Measurements from ENCODE around the gene HVCN1. TPM values are rescaled to one million over a fixed set of nuclear protein-coding genes. Genes with fewer than 3 reads are reported as not detected.
A peak's percentile ranks its signal among the peaks of the same experiment; 100 is the strongest.

Gene HVCN1
- total RNA-seq, 1 experiment from 2014 or later: 0.23 TPM

- peaks cover 8% of the 10 kb centered on the region for H3K27me3 Mint-ChIP-seq (ENCODE audit: insufficient read depth, unreplicated experiment)
- DNase-seq: peak in 1 of 2 experiments; percentile 20
- Histone ChIP-seq H3K4me1 (no peaks in the 10 kb centered on the region), H3K4me3 (ENCODE audit: low read depth, low read length) (peak overlapping the region; percentile 51), H3K36me3 (ENCODE audit: control insufficient read depth, insufficient read depth, low read length) (no peaks in the 10 kb centered on the region), H3K27me3 (replicated peaks; ENCODE audit: control insufficient read depth, insufficient read depth, low read length) (no peaks in the 10 kb centered on the region), H3K9me3 (no peaks in the 10 kb centered on the region)
- peaks cover 16% of the 10 kb centered on the region for H3K4me1 Mint-ChIP-seq (ENCODE audit: low read depth, unreplicated experiment)
- H3K9me3 Mint-ChIP-seq (ENCODE audit: unreplicated experiment): no peaks in the 10 kb centered on the region
- H3K4me3 Mint-ChIP-seq (ENCODE audit: unreplicated experiment): peak overlapping the region; percentile 74
- BruUV-seq (replicated peaks): no TSS peak
- no peak overlapping the region for H3K27ac Mint-ChIP-seq (ENCODE audit: unreplicated experiment)
- H3K36me3 Mint-ChIP-seq (ENCODE audit: insufficient read depth, unreplicated experiment): no peaks in the 10 kb centered on the region
- CTCF ChIA-PET: interaction anchor here (0.8 to 0.9 kb wide), 2 partner anchors 76 to 325 kb away, joined by 3 read pairs; partner anchors contain the start of gene TCTN1
- POLR2A ChIA-PET: no interaction called here
- intact Hi-C loops (cut with micrococcal nuclease; ENCODE audit: unreplicated experiment): loop anchor here (10.0 kb wide), 1 partner anchor 225 kb away; the partner anchor contains the start of genes FAM216A and GPN3
- no peak for TF ChIP-seq CTCF (IDR thresholded peaks at IDR 0.05; ENCODE audit: insufficient read depth in 1 of 2, low read depth in 1 of 2, low read length in 1 of 2, severe bottlenecking in 1 of 2, unreplicated experiment in 1 of 2)
These were observed 589 bp upstream of the HVCN1 start for GRCh38 chr12:110689281-110690126.

DNA sequence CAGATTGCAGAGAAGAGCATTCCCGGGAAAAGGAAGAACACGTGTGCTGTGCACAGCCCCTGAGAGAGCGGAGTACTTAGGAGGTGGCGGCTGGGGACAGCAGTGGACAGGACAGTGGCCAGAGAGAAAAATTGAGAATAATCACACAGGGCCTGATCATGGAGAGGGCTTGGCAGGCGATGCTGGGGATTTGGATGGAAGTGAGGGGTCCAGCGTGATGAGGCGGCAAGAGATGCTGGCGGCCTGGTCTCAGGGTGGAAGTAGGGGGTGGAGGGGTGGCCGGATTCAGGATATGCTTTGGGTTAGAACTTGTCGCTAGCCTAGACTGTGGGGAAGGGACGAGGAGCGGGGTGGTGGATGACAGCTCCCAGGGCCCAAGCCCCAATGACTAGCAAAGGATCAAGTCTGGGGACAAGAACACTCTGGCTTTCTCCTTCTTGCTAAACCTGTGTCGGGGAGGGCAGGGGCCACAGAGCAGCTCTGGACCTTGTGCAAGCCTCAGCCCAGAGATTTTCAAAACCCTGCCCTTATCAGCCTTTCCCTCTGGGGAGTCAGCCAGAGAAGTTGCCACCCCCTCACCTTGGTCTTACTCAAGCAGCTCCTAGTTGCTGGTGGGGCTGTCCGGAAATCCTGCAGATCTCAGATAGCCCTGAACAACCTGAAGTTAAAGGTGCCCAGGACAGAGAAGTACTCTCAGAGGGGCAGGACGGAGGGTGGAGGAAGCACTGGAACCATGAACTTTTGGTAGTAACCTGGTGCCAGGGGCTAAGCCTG lies 1.3 kb downstream of the HVCN1 start:
- CTCF ChIA-PET: no interaction called here
- H3K9me3 Mint-ChIP-seq (ENCODE audit: unreplicated experiment): no peaks in the 10 kb centered on the region
- TF ChIP-seq CTCF (IDR thresholded peaks at IDR 0.05; ENCODE audit: insufficient read depth in 1 of 2, low read depth in 1 of 2, low read length in 1 of 2, severe bottlenecking in 1 of 2, unreplicated experiment in 1 of 2): no peak
- H3K4me3 Mint-ChIP-seq (ENCODE audit: unreplicated experiment): peak overlapping the region; percentile 60
- H3K4me3 ChIP-seq (ENCODE audit: low read depth, low read length): no peak overlapping the region
- no peaks in the 10 kb centered on the region for H3K4me1 ChIP-seq
- peaks cover 16% of the 10 kb centered on the region for H3K4me1 Mint-ChIP-seq (ENCODE audit: low read depth, unreplicated experiment)
- DNase-seq: no peak
- intact Hi-C loops (cut with micrococcal nuclease; ENCODE audit: unreplicated experiment): loop anchor here (10.0 kb wide), 1 partner anchor 223 kb away; the partner anchor contains the start of genes FAM216A and GPN3
- H3K27me3 Mint-ChIP-seq (ENCODE audit: insufficient read depth, unreplicated experiment): peaks cover 8% of the 10 kb centered on the region
- H3K9me3 ChIP-seq: no peaks in the 10 kb centered on the region
- no peak overlapping the region for H3K27ac Mint-ChIP-seq (ENCODE audit: unreplicated experiment)
- BruUV-seq (replicated peaks): no TSS peak
- H3K36me3 Mint-ChIP-seq (ENCODE audit: insufficient read depth, unreplicated experiment): no peaks in the 10 kb centered on the region
- H3K27me3 ChIP-seq (replicated peaks; ENCODE audit: control insufficient read depth, insufficient read depth, low read length): no peaks in the 10 kb centered on the region
- H3K36me3 ChIP-seq (ENCODE audit: control insufficient read depth, insufficient read depth, low read length): no peaks in the 10 kb centered on the region
- POLR2A ChIA-PET: no interaction called here

- Mint-ChIP-seq H3K27ac (ENCODE audit: unreplicated experiment) (no peak overlapping the region), H3K9me3 (ENCODE audit: unreplicated experiment) (no peaks in the 10 kb centered on the region), H3K27me3 (ENCODE audit: insufficient read depth, unreplicated experiment) (peaks cover 11% of the 10 kb centered on the region), H3K4me1 (ENCODE audit: low read depth, unreplicated experiment) (peaks cover 16% of the 10 kb centered on the region), H3K36me3 (ENCODE audit: insufficient read depth, unreplicated experiment) (no peaks in the 10 kb centered on the region), H3K4me3 (ENCODE audit: unreplicated experiment) (no peak overlapping the region)
- DNase-seq: no peak
- no peaks in the 10 kb centered on the region for H3K36me3 ChIP-seq (ENCODE audit: control insufficient read depth, insufficient read depth, low read length)
- TF ChIP-seq CTCF (IDR thresholded peaks at IDR 0.05; ENCODE audit: insufficient read depth in 1 of 2, low read depth in 1 of 2, low read length in 1 of 2, severe bottlenecking in 1 of 2, unreplicated experiment in 1 of 2): no peak
- H3K9me3 ChIP-seq: no peaks in the 10 kb centered on the region
- POLR2A ChIA-PET: no interaction called here
- no peaks in the 10 kb centered on the region for H3K27me3 ChIP-seq (replicated peaks; ENCODE audit: control insufficient read depth, insufficient read depth, low read length)
- BruUV-seq (replicated peaks): no TSS peak
- no peak overlapping the region for H3K4me3 ChIP-seq (ENCODE audit: low read depth, low read length)
- CTCF ChIA-PET: no interaction called here
- H3K4me1 ChIP-seq: no peaks in the 10 kb centered on the region
- intact Hi-C loops (cut with micrococcal nuclease; ENCODE audit: unreplicated experiment): loop anchor here (10.0 kb wide), 1 partner anchor 222 kb away; the partner anchor contains the start of genes FAM216A and GPN3
These were observed 2.5 kb downstream of the HVCN1 start for GRCh38 chr12:110686294-110686903.

Measured in Caco-2 (cell line).